GM18511 (cell line): ENCODE measurements around the gene NSDHL.
A peak's percentile ranks its signal among the peaks of the same experiment; 100 is the strongest.
"Not testable (repeated sequence)": the region's sequence is repeated elsewhere in the genome, so short reads cannot be mapped to it uniquely, and the experiment has no call there.

Experiments used
- ATAC-seq: cut with Tn5 transposase; IDR thresholded peaks from one replicate; pipeline ENCODE4 v1.9.1; 2021; ENCODE audit warnings: mild to moderate bottlenecking, moderate library complexity; ENCODE audit not compliant: unreplicated experiment

The NSDHL gene

DNA sequence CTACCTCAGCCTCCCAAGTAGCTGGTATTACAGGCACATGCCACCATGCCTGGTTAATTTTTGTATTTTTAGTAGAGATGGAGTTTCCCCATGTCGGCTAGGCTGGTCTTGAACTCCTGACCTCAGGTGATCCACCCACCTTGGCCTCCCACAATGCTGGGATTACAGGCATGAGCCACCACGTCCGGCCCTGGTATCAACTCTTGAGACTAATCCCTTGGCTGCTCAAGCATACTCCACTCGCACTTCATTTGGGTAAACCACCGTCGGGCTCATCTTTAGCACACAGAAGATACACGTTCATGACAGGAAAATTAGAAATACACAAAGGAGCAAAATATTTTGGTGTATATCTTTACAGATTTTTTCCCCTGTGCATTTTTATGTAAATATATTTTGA lies 79.2 kb downstream of the NSDHL start:
- not testable (repeated sequence) for ATAC-seq

- no peak for ATAC-seq
Measured at GRCh38 chrX:152912106-152912505, 81.2 kb downstream of the NSDHL start.

- ATAC-seq = no peak
Measured at GRCh38 chrX:152912641-152913040, 81.8 kb downstream of the NSDHL start.

DNA sequence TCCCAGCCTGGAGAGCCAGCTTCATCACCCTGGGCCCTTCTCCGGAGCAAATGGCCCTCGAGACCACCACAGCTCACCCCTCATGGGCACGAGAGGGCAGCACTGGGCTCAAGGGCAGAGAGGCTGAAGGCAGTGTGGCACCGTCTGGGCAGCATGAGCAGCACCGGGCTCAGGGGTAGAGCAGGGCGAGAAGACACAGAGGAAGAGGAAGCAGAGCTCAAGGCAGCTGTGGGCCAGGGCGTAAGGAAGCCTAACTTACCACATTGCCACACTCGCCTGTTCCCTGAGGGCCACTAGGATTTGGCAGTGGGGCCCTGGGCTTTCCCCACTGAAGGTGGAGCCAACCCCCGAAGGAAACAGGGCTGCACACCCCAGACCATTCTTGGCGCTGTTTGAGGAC lies 82.5 kb downstream of the NSDHL start:
- ATAC-seq = no peak

GRCh38 chrX:152913910-152914309 lies 83.0 kb downstream of the NSDHL start:
- ATAC-seq = no peak

GRCh38 chrX:152915541-152916241 lies 84.8 kb downstream of the NSDHL start:
- peak; percentile 84 for ATAC-seq

DNA sequence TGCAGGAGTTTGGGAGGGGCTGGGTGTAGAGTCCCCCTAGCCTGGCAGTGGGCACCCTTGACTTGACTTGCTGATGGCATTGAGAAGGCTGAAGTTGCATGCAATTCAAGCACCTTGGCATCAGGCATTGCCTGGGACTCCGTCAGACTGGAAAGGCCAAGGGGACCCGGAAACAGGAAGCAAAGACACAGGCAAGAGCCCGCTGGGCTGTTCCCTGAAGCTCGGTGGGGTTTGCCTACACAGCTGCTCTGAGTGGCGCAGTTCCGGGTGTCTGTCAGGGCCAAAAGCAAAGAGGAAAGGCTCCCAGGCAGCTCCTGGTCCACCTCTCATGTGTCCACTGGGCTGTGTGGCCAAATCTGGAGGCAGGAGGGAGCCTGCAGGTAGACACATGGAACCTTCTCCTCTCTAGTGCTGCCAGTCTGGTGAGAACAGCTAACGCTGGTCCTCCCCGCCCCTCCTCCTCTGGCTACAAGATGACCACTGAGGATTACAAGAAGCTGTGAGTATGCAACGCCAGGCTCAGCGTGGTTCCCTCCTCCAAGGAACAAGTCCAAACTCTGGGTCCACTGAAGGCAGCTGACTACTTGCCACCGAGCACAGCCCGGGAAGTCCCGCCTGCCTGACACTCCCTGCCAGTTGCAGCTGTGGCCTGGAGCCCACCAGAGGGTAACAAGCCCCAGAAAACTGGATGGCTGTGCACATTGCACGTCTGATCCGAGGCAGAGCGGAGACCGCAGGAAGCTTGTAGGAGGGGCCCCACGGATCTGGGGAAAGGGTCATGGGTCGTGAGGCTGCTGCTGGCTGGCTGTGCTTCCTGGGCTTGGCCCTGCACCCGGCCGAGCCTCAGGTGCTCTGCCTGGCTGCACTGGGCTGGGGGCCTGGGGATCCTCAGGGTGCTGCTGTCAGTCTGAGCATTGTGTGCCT lies 87.1 kb downstream of the NSDHL start:
- ATAC-seq = no peak

DNA sequence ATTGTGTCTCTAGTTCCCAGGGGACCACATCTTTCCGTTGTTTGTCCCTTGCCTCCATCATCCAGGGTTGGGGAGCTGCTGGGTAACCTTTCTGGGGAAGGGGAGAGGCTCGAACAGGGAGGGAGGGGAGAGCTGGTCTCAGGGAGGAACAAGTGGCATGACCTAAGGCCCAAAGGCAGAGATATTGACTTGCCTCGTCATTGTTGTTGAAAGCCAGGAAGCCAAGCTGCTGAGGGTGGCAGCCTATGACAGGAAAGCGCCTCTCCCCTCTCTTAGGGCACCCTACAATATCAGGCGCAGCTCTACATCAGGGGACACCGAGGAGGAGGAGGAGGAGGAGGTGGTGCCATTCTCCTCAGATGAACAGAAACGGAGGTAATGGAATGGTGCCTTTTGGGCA lies 87.8 kb downstream of the NSDHL start:
- ATAC-seq = no peak
